Thymus (tissue), 11 donors: ENCODE measurements around the gene SLC26A11. TPM values are rescaled to one million over a fixed set of nuclear protein-coding genes. Genes with fewer than 3 reads are reported as not detected.

ENCODE experiments used
- DNase-seq, 9 donors: peaks; one replicate each; pipeline ENCODE4 v3.0.0-alpha.2; 2013; ENCODE audit warnings: low spot score in 9 of 9, low read depth in 6 of 9, missing footprints in 1 of 9
- H3K27ac ChIP-seq, 2 donors: one replicate each; pipeline ENCODE4 v1.5.1; 2013; ENCODE audit warnings: control low read depth in 1 of 2, low read depth in 1 of 2, low read length in 1 of 2, mild to moderate bottlenecking in 1 of 2, moderate library complexity in 1 of 2
- H3K27me3 ChIP-seq, 2 donors: one replicate each; pipeline ENCODE4 v1.5.1; 2013; ENCODE audit warnings: low read length in 1 of 2; ENCODE audit not compliant: control insufficient read depth in 2 of 2, insufficient read depth in 1 of 2
- H3K36me3 ChIP-seq, 2 donors: one replicate each; pipeline ENCODE4 v1.5.1; 2013; ENCODE audit warnings: low read length in 1 of 2, mild to moderate bottlenecking in 1 of 2, moderate library complexity in 1 of 2; ENCODE audit not compliant: control insufficient read depth in 2 of 2, insufficient read depth in 2 of 2
- H3K4me1 ChIP-seq, 2 donors: one replicate each; pipeline ENCODE4 v1.5.1; 2013; ENCODE audit warnings: low read length in 2 of 2; ENCODE audit not compliant: control insufficient read depth in 2 of 2, insufficient read depth in 2 of 2
- H3K4me3 ChIP-seq, 2 donors: one replicate each; pipeline ENCODE4 v1.5.1; 2013; ENCODE audit warnings: low read length in 2 of 2, control low read depth in 1 of 2, mild to moderate bottlenecking in 1 of 2
- H3K9me3 ChIP-seq, 2 donors: one replicate each; pipeline ENCODE4 v1.5.1; 2013; ENCODE audit warnings: low read length in 1 of 2, mild to moderate bottlenecking in 1 of 2; ENCODE audit not compliant: control insufficient read depth in 2 of 2, insufficient read depth in 1 of 2
- WGBS: extraction: QIAGEN DNeasy Blood & Tissue Kit; methylation state at CpG from one replicate; pipeline ENCODE4 v1.1.7; 2013; 5-methylcytosine and 5-hydroxymethylcytosine counted together
- polyA plus RNA-seq: library from polyadenylated mRNA; stranded (reverse); fragments of 200-250 nt; gene quantifications from one replicate; pipeline ENCODE4 v1.2.3, GENCODE V29; 2013
- total RNA-seq: library from RNA; stranded (reverse); fragments of 120-200 nt; gene quantifications from one replicate; pipeline ENCODE4 v1.2.4, GENCODE V29; 2013
- donor health status: healthy.

SLC26A11 gene
- total and polyA plus RNA-seq, 2 donors = 2.3 to 17.4 TPM

GRCh38 chr17:80203471-80203963 lies 16.7 kb upstream of the SLC26A11 start:
- 68% methylated on average over 11 of the region's 11 CpGs for WGBS
- Histone ChIP-seq H3K27me3 (no peaks in the 10 kb centered on the region), H3K36me3 (no peaks in the 10 kb centered on the region), H3K27ac (no peak overlapping the region), H3K4me1 (no peaks in the 10 kb centered on the region), H3K9me3 (no peaks in the 10 kb centered on the region), H3K4me3 (no peak overlapping the region)
- DNase-seq = no peak

- 96% methylated on average over 19 of the region's 19 CpGs for WGBS
- Histone ChIP-seq H3K4me1 (no peaks in the 10 kb centered on the region), H3K4me3 (no peak overlapping the region), H3K27ac (no peak overlapping the region), H3K9me3 (no peaks in the 10 kb centered on the region), H3K27me3 (no peaks in the 10 kb centered on the region), H3K36me3 (peaks cover under 1 to 1% of the 10 kb centered on the region in 2 donors)
- DNase-seq = no peak
These were observed 15.4 kb upstream of the SLC26A11 start for GRCh38 chr17:80204626-80205468.

GRCh38 chr17:80205811-80206210 lies 14.4 kb upstream of the SLC26A11 start:
- WGBS = 96% methylated on average over 13 of the region's 13 CpGs
- H3K27ac ChIP-seq = no peak overlapping the region
- H3K4me3 ChIP-seq = no peak overlapping the region
- DNase-seq = no peak
- H3K36me3 ChIP-seq = peaks cover 3 to 10% of the 10 kb centered on the region in 2 donors
- H3K27me3 ChIP-seq = no peaks in the 10 kb centered on the region
- no peaks in the 10 kb centered on the region for H3K9me3 ChIP-seq
- no peaks in the 10 kb centered on the region for H3K4me1 ChIP-seq

- no peak overlapping the region for H3K4me3 ChIP-seq
- H3K27me3 ChIP-seq = no peaks in the 10 kb centered on the region
- no peak overlapping the region for H3K27ac ChIP-seq
- no peaks in the 10 kb centered on the region for H3K9me3 ChIP-seq
- peaks cover 9 to 10% of the 10 kb centered on the region in 2 donors for H3K36me3 ChIP-seq
- no peak for DNase-seq
- 95% methylated on average over 16 of the region's 16 CpGs for WGBS
- no peaks in the 10 kb centered on the region for H3K4me1 ChIP-seq
These were observed 12.2 kb upstream of the SLC26A11 start for GRCh38 chr17:80208050-80208449.

GRCh38 chr17:80209765-80210164 lies 10.5 kb upstream of the SLC26A11 start:
- H3K4me1 ChIP-seq = no peaks in the 10 kb centered on the region
- H3K27me3 ChIP-seq = no peaks in the 10 kb centered on the region
- H3K4me3 ChIP-seq = no peak overlapping the region
- H3K9me3 ChIP-seq = no peaks in the 10 kb centered on the region
- WGBS = 97% methylated on average over 12 of the region's 12 CpGs
- H3K27ac ChIP-seq = no peak overlapping the region
- peaks cover 13 to 19% of the 10 kb centered on the region in 2 donors for H3K36me3 ChIP-seq
- no peak for DNase-seq

GRCh38 chr17:80210348-80211108 lies 9.7 kb upstream of the SLC26A11 start:
- peaks cover 17 to 23% of the 10 kb centered on the region in 2 donors for H3K36me3 ChIP-seq
- no peaks in the 10 kb centered on the region for H3K4me1 ChIP-seq
- no peaks in the 10 kb centered on the region for H3K27me3 ChIP-seq
- no peaks in the 10 kb centered on the region for H3K9me3 ChIP-seq
- 96% methylated on average over 47 of the region's 47 CpGs for WGBS
- no peak for DNase-seq
- no peak overlapping the region for H3K27ac ChIP-seq
- H3K4me3 ChIP-seq = no peak overlapping the region

GRCh38 chr17:80212109-80212508 lies 8.1 kb upstream of the SLC26A11 start:
- H3K27ac ChIP-seq = no peak overlapping the region
- no peak for DNase-seq
- WGBS = 97% methylated on average over 22 of the region's 22 CpGs

GRCh38 chr17:80212511-80212910 lies 7.7 kb upstream of the SLC26A11 start:
- 95% methylated on average over 12 of the region's 12 CpGs for WGBS
- Histone ChIP-seq H3K4me1 (no peaks in the 10 kb centered on the region), H3K4me3 (no peak overlapping the region), H3K36me3 (peaks cover 17 to 29% of the 10 kb centered on the region in 2 donors), H3K9me3 (no peaks in the 10 kb centered on the region), H3K27me3 (no peaks in the 10 kb centered on the region), H3K27ac (no peak overlapping the region)
- DNase-seq = no peak

More at GRCh38 chr17:80212109-80212508, 8.1 kb upstream of the SLC26A11 start:
- H3K9me3 ChIP-seq = no peaks in the 10 kb centered on the region
- no peaks in the 10 kb centered on the region for H3K27me3 ChIP-seq
- H3K4me1 ChIP-seq = no peaks in the 10 kb centered on the region
- H3K4me3 ChIP-seq = no peak overlapping the region
- H3K36me3 ChIP-seq = peaks cover 17 to 25% of the 10 kb centered on the region in 2 donors
